ENCODE results near the gene CFH.
"Not testable (repeated sequence)": the region's sequence is repeated elsewhere in the genome, so short reads cannot be mapped to it uniquely, and the experiment has no call there.

Gene CFH

DNA sequence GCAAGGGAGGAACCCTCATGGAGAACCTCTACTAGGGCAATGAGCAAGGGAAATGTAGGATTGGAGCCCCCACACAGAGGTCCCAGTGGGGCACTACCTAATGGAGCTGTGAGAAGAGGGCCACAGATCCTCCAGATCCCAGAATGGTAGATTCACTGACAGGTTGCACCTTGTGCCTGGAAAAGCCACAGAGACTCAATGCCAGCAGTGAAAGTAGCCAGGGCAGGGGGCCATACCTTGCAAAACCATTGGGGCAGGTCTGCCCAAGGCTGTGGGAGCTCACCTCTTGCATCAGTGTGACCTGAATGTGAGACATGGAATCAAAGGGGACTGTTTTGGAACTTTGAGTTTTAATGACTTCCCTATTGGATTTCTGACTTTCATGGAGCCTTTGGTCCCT, 17.9 kb downstream of the CFH start:
- DNase-seq: no peak

GRCh38 chr1:196674908-196675307, 23.1 kb downstream of the CFH start:
- DNase-seq: no peak

GRCh38 chr1:196677781-196678509, 26.1 kb downstream of the CFH start:
- DNase-seq: no peak

- DNase-seq: no peak
Observed at GRCh38 chr1:196678510-196678884, 26.7 kb downstream of the CFH start.

DNA sequence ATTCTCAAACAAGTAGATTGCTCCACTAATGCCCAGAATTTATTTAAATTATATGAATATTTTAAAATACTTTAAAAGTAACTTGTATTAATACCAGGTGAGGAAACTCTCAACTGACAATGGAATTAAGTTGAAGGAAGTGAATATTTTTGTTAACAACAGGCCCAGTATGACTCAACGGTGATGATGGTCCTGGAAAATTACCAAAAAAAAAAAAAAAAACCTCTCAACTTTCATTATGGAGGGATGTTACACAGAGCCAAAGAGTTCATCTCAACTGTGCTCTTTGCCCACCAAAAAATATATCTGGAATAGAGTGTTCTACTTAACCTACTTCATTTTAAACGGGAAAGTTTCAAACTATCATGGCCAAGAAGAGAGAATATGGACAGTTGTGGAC, 28.3 kb downstream of the CFH start:
- no peak for DNase-seq

GRCh38 chr1:196684476-196684875, 32.6 kb downstream of the CFH start:
- no peak for DNase-seq

- DNase-seq: no peak
Observed at GRCh38 chr1:196685506-196685905, 33.7 kb downstream of the CFH start.

- no peak for DNase-seq
Observed at GRCh38 chr1:196689001-196689400, 37.2 kb downstream of the CFH start.

DNA sequence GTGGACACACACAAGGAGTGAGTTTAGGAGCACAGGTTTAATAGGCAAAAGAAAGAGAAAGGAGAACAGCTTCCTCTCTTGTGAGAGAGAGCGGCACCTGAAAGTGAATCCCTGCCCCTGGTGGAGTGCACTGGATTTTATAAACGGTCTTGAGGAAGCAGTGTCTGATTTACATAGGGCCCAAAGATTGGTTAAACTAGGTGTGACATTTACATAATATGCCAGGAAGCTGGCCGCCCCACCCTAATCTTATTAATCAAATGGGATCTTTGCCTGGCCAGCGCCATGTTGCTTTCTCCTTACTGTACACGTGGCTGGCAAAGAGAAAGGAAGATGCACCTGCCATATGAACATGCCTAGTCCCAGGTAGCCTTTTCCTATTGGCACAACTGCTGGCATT, 38.7 kb downstream of the CFH start:
- DNase-seq: no peak

GRCh38 chr1:196698993-196699392, 47.1 kb downstream of the CFH start:
- DNase-seq: no peak

DNA sequence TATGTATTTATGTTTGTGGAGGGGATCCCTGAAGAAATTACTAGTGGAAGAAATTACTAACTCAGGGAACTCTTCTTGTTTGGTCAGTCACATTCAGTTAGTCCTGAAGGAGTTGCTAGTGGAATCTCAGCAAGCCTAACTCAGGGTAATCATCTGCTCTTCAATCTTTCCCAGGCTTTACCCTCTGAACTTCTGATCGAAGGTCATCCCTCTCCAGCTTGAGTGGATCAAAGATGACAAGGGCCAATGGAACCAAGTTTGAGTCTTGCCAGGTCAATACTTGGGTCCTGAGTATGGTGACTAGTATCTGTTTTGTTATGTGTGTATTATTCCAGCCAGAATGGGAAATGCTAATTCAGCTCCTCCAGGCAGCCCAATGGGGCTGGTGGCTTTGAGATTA, 49.3 kb downstream of the CFH start:
- DNase-seq: no peak

GRCh38 chr1:196709892-196710291, 58.0 kb downstream of the CFH start:
- not testable (repeated sequence) for DNase-seq

DNA sequence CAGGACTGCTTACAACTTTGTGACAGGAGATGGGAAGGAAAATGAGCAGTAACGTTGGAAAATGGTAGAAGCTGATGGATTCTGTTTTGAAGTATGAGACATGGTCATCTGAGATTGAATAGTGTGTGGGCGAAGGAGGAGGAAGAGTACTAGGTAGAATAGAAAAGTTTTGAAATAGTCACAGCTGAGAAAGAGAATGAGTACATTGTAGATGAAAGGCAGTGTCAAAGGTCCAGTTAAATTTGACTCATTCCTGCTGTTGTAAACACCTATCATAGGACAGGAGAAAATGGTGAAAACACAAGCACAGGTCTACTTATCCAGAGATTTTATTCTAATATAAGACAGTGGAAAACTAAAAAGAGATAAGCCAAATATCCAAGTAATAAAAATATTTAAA, 66.0 kb downstream of the CFH start:
- DNase-seq: no peak

GRCh38 chr1:196723325-196724185, 71.7 kb downstream of the CFH start:
- DNase-seq: peak; percentile 66 to 70

GRCh38 chr1:196732526-196732925, 80.7 kb downstream of the CFH start:
- no peak for DNase-seq

DNA sequence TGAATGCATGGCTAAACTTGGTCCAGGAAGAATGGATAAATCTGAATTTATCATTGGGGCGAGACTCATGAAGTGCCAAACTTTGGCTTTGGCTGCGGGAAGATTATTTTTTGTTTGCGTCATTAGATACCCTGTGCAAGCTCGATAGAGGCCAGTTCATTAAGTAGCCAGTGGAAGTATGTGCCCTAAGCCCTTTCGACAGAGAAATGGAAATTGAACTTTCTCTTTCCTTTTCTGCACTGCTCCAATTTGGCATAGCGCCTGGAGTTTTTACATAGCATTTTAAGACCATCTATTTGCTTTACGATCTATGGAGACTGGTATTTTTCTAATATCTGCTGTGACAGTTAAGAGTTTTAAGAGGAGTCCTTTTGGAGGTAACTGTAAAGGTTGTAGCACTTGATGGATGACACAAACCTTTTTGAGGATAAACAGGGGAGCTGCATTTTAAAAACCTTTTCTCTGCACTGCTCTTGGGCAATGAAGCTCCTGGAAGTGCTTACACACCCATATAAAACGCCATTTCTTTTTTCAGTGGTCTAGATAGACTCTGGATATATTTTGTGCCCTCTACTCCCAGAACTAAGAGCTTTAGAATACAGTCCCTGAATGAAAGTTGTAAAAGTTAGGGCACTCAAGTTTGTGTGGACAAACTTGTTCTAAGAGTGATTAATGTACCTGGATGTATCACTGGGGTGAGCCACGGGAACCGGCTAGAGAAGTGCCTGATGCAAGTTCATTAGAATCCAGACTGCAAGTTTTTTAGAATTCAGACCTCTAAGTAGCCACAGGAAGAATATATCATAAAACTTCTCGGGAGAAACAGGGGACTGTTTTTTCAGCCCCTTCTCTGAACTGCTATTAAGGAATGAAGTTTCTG, 81.5 kb downstream of the CFH start:
- DNase-seq: no peak

GRCh38 chr1:196734006-196734405, 82.2 kb downstream of the CFH start:
- no peak for DNase-seq

DNA sequence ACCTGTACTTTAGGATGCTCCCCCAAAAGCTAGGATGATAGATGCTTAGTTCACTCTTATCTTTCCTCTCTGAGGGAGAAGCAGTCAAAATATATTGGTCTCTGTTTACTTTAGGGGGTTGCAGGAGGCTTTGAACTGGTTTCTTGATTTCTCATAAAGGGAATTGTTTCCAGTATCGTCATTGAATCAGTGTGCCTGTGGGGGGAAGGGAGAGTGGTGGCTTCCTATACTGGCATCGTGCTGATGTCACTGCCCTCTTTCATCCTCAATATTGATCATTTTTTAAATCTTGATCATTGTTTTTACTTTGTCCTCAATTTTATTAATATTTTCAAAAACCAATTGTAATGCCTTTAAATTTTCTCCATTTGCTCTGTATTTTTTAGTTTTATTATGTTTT, 82.6 kb downstream of the CFH start:
- no peak for DNase-seq

DNA sequence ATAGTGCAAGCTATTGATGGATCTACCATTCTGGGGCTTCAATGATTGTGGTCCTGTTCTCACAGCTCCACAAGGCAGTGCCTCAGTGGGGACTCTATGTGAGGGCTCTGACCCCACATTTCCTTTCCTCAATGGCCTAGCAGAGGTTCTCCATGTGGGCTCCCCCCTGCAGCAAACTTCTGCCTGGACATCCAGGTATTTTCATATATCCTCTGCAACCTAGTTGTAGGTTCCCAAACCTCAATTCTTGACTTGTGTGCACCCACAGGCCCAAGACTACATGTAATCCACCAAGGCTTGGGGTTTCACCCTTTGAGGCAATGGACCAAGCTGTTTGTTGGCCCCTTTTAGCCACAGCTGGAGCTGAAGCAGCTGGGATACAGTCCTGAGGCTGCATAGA, 86.9 kb downstream of the CFH start:
- DNase-seq: no peak

- not testable (repeated sequence) for DNase-seq
Observed at GRCh38 chr1:196743244-196743643, 91.4 kb downstream of the CFH start.

DNA sequence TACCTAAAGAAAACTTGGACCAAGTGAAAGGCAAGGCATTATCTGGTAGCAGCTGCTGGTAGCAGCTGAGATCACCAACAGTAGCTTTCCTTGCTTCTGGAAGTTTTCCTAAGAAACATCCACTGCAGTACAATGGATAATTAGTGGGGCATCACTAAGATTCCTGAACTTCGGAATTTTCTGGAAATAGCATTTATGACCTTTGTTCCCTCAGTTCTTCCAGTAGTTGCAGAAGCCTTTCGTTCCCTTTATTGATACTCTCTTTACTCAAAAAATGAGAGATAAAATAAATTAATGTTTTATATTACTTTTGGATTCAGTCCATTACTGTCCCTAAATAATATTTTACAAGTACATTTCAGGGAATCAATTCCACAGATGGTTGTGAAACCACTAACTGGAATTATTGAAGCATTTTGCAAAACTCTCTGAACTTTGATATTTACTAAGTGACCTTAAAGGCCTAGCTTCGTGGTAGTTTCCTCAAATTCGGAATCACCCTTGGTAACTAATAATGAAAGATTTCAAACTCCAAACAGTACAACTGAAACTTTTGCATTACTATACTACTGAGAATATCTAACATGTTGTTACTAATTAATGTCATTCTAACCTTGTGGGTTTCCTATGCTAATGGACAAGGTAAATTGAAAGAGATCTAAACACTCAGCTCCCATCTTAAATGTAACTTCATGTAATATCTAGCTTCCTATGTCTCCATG, 113.3 kb downstream of the CFH start:
- not testable (repeated sequence) for DNase-seq

GRCh38 chr1:196769823-196770222, 118.0 kb downstream of the CFH start:
- DNase-seq: not testable (repeated sequence)

GRCh38 chr1:196773713-196774112, 121.9 kb downstream of the CFH start:
- DNase-seq: no peak

Data from activated T-cell treated with anti-CD3 and anti-CD28 coated beads, Interleukin-2, amount 50 U/mL, for 48 hours (primary cell).